Heart left ventricle (tissue), 13 donors: ENCODE results near the gene TENM3.

ENCODE experiments used
- POLR2A ChIP-seq, 2 donors: fragments of 450-650 bp; IDR thresholded peaks; one replicate each; pipeline ENCODE4 v1.6.1; 2017; ENCODE audit warnings: antibody characterized with exemption in 2 of 2, mild to moderate bottlenecking in 2 of 2, moderate library complexity in 2 of 2
- TF ChIP-seq, protein P1 (sequence below), 12 donors: fragments of 200-600 bp; sonication (generic) in 4 of 12; IDR thresholded peaks; one replicate each; pipeline versions ENCODE4 v1.5.0 to v1.8.0; 2018 to 2022; ENCODE audit warnings: antibody characterized with exemption in 12 of 12, mild to moderate bottlenecking in 5 of 12
- donor health status: ischemic (EF 13 %, LVEDD 7.1; RV severe dilation, severe dysfunction).
- donor health status: DM: no; HTN: yes; CAD: no.
- donor health status: DM: no; HTN: no; CAD: no.
- donor health status: ischemic (EF 25% LVEDD 6.9; RV normal size, moderate dysfunction).
- donor health status: ischemic (EF 25% LVEDD 5.7; RV mildly dilated, moderate dysfunction).
- donor health status: ischemic (EF 35%, LVEDD 5.7; RV mildly dilated, moderate dysfunction).
- donor health status: nonischemic (EF 11% LVEDD 7.7; RV severe dilation, severe dysfunction).
- donor health status: DM: yes; HTN: yes; CAD: no.
- donor health status: PGD.
- donor health status: ischemic (EF 29% LVEDD 5.4; RV normal size, mild dysfunction).
- donor health status: nonischemic (EF 23%, LVEDD 6.1; RV moderate dilation, normal function).

DNA sequence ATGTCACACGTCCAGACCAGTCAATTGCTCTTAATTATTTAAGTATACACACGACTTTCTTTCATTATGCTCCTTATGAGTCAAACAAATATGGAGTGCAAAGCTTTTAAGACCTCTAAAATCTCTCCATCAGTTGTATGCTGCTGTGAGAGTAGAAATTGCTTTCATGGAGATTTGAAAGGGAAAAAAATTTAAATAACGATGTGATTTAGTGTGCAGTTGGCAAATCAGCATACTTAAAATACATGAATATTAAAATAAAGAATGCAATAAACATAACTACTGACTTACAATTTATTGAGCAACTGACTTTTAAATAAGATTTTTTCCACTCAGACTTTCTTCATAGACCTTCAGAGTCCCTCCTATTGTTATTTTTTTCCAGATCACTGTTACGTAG is 9.0 kb downstream of the TENM3 start:
- TF ChIP-seq POLR2A (IDR thresholded peaks at IDR 0.05) = no peak
- TF ChIP-seq, protein P1, sequence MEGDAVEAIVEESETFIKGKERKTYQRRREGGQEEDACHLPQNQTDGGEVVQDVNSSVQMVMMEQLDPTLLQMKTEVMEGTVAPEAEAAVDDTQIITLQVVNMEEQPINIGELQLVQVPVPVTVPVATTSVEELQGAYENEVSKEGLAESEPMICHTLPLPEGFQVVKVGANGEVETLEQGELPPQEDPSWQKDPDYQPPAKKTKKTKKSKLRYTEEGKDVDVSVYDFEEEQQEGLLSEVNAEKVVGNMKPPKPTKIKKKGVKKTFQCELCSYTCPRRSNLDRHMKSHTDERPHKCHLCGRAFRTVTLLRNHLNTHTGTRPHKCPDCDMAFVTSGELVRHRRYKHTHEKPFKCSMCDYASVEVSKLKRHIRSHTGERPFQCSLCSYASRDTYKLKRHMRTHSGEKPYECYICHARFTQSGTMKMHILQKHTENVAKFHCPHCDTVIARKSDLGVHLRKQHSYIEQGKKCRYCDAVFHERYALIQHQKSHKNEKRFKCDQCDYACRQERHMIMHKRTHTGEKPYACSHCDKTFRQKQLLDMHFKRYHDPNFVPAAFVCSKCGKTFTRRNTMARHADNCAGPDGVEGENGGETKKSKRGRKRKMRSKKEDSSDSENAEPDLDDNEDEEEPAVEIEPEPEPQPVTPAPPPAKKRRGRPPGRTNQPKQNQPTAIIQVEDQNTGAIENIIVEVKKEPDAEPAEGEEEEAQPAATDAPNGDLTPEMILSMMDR (IDR thresholded peaks at IDR 0.05) = no peak
